Measurements from ENCODE around the gene F10. TPM values are rescaled to one million over a fixed set of nuclear protein-coding genes. Genes with fewer than 3 reads are reported as not detected.
"Not testable (repeated sequence)": the region's sequence is repeated elsewhere in the genome, so short reads cannot be mapped to it uniquely, and the experiment has no call there.

Gene F10
- total RNA-seq, 4 donors from 2014 or later: 4.1 to 22.5 (median 11.8) TPM

DNA sequence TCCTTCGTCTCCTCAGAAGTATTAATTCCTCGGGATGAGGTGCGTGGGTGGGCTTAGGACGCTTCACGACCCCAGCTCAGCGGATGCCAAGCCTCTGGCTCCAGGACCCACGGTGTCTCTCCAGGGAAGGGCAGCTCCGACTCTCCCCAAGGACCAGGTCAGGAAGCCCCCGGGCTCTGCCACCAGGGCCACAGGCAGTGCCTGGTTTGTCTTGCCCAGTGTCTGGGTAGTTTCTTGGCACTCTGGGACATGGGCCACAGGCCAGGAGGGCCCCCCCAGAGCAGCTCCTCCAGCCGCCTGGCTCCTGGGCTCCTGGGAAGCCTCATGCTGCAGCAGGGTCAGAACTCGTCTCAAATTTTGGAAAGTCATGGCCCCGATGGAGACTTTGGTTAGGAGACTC is 38.4 kb downstream of the F10 start:
- DNase-seq: no peak
- no peaks in the 10 kb centered on the region for H3K9me3 ChIP-seq

DNA sequence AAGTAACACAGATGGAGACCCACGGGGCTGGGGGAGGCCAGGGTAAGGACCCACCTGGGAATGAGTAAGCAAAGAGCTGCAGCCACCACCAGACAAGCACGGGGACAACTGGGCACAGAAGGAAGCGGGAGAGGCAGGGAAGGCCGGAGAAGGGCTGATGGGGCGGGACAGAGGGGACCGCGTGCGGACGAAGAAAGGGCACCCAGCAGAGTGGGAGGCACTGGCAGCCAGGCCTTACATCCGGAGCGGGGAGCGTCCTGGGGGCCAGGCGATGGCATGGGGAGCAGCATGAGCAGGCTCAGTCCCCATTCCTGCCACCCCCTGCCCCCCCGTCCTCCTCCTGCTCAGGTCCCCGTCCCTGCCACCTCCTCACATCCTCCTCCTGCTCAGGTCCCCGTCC is 38.8 kb downstream of the F10 start:
- peaks cover 0 to 4% of the 10 kb centered on the region in 2 donors for H3K27me3 ChIP-seq
- TF ChIP-seq, protein P1, sequence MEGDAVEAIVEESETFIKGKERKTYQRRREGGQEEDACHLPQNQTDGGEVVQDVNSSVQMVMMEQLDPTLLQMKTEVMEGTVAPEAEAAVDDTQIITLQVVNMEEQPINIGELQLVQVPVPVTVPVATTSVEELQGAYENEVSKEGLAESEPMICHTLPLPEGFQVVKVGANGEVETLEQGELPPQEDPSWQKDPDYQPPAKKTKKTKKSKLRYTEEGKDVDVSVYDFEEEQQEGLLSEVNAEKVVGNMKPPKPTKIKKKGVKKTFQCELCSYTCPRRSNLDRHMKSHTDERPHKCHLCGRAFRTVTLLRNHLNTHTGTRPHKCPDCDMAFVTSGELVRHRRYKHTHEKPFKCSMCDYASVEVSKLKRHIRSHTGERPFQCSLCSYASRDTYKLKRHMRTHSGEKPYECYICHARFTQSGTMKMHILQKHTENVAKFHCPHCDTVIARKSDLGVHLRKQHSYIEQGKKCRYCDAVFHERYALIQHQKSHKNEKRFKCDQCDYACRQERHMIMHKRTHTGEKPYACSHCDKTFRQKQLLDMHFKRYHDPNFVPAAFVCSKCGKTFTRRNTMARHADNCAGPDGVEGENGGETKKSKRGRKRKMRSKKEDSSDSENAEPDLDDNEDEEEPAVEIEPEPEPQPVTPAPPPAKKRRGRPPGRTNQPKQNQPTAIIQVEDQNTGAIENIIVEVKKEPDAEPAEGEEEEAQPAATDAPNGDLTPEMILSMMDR (IDR thresholded peaks at IDR 0.05): no peak
- no peak for TF ChIP-seq POLR2A (IDR thresholded peaks at IDR 0.05)
- H3K4me1 ChIP-seq: no peaks in the 10 kb centered on the region
- no peak overlapping the region for H3K27ac ChIP-seq
- no peaks in the 10 kb centered on the region for H3K9me3 ChIP-seq
- DNase-seq: no peak
- H3K4me3 ChIP-seq: no peak overlapping the region
- H3K36me3 ChIP-seq: no peaks in the 10 kb centered on the region

More for the DNA sequence above, 38.4 kb downstream of the F10 start:
- H3K4me1 ChIP-seq: no peaks in the 10 kb centered on the region
- H3K36me3 ChIP-seq: no peaks in the 10 kb centered on the region
- no peak overlapping the region for H3K27ac ChIP-seq
- H3K4me3 ChIP-seq: no peak overlapping the region
- TF ChIP-seq POLR2A (IDR thresholded peaks at IDR 0.05): no peak
- TF ChIP-seq, protein P1 (IDR thresholded peaks at IDR 0.05): no peak
- H3K27me3 ChIP-seq: peaks cover 0 to 4% of the 10 kb centered on the region in 2 donors

DNA sequence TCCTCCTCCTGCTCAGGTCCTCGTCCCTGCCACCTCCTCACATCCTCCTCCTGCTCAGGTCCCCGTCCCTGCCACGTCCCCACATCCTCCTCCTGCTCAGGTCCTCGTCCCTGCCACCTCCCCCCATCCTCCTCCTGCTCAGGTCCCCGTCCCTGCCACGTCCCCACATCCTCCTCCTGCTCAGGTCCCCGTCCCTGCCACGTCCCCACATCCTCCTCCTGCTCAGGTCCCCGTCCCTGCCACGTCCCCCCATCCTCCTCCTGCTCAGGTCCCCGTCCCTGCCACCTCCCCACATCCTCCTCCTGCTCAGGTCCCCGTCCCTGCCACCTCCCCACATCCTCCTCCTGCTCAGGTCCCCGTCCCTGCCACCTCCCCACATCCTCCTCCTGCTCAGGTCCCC is 39.4 kb downstream of the F10 start:
- not testable (repeated sequence) for H3K9me3 ChIP-seq, DNase-seq, H3K36me3 ChIP-seq, H3K27me3 ChIP-seq, H3K4me3 ChIP-seq, H3K27ac ChIP-seq, H3K4me1 ChIP-seq

DNA sequence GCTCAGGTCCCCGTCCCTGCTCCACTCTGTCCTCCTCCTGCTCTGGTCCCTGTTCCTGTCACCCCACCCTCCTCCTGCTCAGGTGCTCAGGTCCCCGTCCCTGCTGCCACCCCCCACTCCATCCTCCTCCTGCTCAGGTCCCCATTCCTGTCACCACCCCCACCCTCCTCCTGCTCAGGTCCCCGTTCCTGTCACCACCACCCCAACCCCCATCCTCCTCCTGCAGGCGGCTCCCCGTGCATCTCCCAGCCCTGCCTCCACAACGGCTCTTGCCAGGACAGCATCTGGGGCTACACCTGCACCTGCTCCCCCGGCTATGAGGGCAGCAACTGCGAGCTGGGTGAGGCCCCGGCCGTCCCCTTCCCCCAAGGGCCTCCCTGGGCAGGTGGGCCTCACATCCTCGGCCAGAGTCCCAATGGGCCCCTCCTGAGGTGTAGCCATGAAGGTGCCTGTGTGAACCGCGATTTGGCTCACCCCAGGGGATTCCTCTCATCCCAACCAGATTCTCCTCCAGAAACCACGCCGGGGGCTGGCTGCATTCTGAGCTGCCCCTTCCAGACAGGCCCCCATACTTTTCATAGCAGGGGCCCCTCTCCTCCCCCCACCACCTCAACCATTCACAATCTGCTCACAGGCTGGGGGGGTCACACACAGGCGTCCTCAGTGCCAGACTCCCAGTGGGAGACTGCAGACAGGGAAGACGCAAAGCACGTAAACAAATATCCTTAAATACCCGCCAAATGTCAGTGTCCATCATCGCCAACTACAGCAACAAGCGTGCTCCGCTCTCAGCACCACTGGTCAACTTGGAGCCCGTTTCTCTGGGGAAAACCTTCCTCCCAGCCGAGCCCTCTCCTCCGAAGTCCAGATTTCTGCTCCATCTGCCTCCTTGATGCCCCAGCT is 40.4 kb downstream of the F10 start:
- H3K36me3 ChIP-seq: no peaks in the 10 kb centered on the region
- no peak for TF ChIP-seq POLR2A (IDR thresholded peaks at IDR 0.05)
- TF ChIP-seq, protein P1 (IDR thresholded peaks at IDR 0.05): no peak
- H3K4me1 ChIP-seq: no peaks in the 10 kb centered on the region
- H3K9me3 ChIP-seq: no peaks in the 10 kb centered on the region
- peaks cover 0 to 4% of the 10 kb centered on the region in 2 donors for H3K27me3 ChIP-seq
- H3K4me3 ChIP-seq: no peak overlapping the region
- no peak for DNase-seq
- H3K27ac ChIP-seq: no peak overlapping the region

DNA sequence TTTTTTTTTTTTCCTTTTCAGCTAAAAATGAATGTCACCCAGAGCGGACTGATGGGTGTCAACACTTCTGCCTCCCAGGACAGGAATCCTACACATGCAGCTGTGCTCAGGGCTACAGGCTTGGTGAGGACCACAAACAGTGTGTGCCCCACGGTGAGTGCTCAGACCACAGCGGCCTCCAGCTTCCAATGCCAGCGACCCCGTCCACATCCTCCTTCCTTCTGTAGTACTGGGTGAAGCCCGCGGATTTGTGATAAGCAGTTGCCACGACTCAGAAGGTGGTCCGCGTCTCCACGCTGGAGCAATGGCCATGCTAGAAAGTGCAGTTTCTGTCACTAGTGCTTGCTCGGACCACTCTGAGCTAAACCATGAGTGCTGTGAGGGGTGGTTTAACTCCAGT is 41.9 kb downstream of the F10 start:
- no peak for DNase-seq
- TF ChIP-seq, protein P1 (IDR thresholded peaks at IDR 0.05): no peak
- TF ChIP-seq POLR2A (IDR thresholded peaks at IDR 0.05): no peak
- Histone ChIP-seq H3K27me3 (peaks cover 0 to 4% of the 10 kb centered on the region in 2 donors), H3K36me3 (no peaks in the 10 kb centered on the region), H3K27ac (no peak overlapping the region), H3K4me3 (no peak overlapping the region), H3K9me3 (no peaks in the 10 kb centered on the region), H3K4me1 (no peaks in the 10 kb centered on the region)

DNA sequence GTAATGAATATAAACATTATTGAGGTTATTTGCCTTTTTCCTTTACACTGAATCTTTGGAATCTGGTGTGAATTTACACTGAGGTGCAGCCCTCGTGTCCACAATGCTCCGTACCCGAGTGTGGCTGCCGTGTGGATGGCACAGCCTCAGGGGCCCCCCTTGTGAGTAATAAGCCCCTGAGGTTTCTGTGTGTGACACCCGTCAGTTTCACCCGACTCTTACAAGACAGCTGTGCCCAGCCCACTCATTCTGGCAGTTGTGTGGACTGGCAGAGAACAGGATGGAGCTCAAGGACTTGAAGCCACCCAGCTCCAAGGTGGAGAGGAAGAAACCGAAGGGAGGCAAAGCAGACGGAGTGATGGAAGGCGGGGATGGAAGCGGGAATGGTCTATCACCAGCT is 43.7 kb downstream of the F10 start:
- Histone ChIP-seq H3K27ac (no peak overlapping the region), H3K27me3 (peaks cover 0 to 4% of the 10 kb centered on the region in 2 donors), H3K4me1 (no peaks in the 10 kb centered on the region), H3K36me3 (peaks cover 0 to 3% (median 0%) of the 10 kb centered on the region in 3 donors), H3K4me3 (no peak overlapping the region), H3K9me3 (no peaks in the 10 kb centered on the region)
- no peak for TF ChIP-seq POLR2A (IDR thresholded peaks at IDR 0.05)
- TF ChIP-seq, protein P1 (IDR thresholded peaks at IDR 0.05): no peak
- DNase-seq: no peak
